DMS153 treated with DMSO at 0.1 percent for 48 hours (cell line): Measurements from ENCODE around the gene AFG1L.
"Not testable (repeated sequence)": the region's sequence is repeated elsewhere in the genome, so short reads cannot be mapped to it uniquely, and the experiment has no call there.

Experiments used
- DNase-seq: peaks from one replicate; lab custom pipeline; 2025; ENCODE audit not compliant: unreplicated experiment; lab: John Stamatoyannopoulos, UW

The AFG1L gene

GRCh38 chr6:108507316-108507715 is 212.5 kb downstream of the AFG1L start:
- no peak for DNase-seq

- DNase-seq: no peak
Measured at GRCh38 chr6:108510461-108511319, 215.8 kb downstream of the AFG1L start.

- peak; percentile 2 for DNase-seq
Measured at GRCh38 chr6:108518714-108519576, 224.1 kb downstream of the AFG1L start.

DNA sequence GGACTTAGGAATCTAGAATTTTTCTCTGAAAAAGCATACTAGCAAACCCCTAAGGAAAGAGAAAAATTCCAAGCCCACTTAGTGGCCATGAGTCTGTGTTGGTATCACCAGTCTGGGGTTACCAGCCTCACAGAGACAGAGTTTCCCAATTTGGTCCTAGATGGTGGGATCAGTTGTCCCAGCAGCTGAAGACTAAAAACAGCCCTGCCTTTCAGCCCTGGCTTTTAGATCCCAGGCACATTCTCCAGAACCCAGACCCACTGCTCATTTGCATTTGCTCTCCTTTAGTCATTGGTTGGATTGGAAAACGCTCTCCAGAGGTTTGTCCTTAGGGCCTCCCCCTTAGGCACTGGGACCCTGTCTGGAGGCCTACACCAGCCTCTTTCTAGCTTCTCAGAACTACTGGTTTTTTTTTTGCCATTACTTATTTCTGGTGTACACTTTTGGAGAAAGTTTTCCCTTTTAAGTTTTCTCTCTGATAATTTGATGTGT is 226.8 kb downstream of the AFG1L start:
- no peak for DNase-seq

- DNase-seq: no peak
Measured at GRCh38 chr6:108523697-108524096, 228.8 kb downstream of the AFG1L start.

GRCh38 chr6:108524528-108525248 is 229.8 kb downstream of the AFG1L start:
- no peak for DNase-seq

- DNase-seq: peak; percentile 22
Measured at GRCh38 chr6:108526739-108527174, 231.9 kb downstream of the AFG1L start.

GRCh38 chr6:108528878-108529277 is 234.0 kb downstream of the AFG1L start:
- no peak for DNase-seq

DNA sequence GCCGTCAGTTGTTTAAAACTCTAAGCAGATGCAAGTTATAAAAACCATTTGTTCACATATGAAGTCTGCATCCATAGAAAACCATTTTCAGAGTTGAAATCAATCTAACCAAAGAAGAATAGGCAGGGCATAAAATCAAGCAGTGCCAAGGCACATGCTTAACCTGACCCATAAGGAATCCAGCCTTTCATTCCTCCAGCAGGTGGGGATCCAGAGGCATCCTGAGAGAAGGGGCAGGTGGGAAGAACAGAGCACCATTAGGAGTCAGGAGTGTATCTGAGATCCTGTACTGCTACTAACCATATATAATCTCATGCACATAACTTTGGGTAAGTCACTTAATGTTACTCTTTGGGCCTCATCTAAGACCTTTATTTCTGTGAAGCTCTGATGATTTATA is 236.5 kb downstream of the AFG1L start:
- DNase-seq: no peak

DNA sequence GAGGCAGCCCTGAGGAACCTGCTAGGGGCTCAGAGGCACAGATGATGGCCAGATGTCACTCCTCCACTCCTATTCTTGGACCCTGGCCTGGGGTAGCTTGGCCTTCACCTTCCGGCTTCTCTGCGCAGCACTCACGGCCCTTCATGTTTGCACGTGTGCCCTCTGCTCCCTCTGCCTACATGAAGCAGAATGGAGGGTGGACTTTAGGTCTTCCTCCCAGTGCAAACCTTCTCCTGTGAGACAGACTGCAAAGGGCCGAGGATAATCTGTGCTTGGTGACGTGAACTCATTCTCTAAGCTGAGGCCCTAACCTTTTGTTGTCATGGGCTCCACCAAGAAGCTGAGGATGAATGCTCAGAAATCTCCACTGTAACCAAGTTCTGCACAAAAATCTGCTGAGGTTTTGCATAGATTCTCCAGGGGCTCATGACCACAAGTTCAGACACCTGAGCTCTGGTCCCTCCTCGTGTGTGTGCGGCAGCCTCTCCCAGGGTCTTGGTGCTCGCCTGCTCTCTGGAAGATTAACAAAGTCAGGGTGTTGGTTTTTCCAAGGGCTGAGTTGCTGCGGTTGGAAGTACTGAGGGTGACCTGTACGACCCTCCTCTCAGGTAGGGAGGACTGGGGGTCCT is 240.4 kb downstream of the AFG1L start:
- DNase-seq: no peak

- not testable (repeated sequence) for DNase-seq
Measured at GRCh38 chr6:108535920-108536535, 241.2 kb downstream of the AFG1L start.

DNA sequence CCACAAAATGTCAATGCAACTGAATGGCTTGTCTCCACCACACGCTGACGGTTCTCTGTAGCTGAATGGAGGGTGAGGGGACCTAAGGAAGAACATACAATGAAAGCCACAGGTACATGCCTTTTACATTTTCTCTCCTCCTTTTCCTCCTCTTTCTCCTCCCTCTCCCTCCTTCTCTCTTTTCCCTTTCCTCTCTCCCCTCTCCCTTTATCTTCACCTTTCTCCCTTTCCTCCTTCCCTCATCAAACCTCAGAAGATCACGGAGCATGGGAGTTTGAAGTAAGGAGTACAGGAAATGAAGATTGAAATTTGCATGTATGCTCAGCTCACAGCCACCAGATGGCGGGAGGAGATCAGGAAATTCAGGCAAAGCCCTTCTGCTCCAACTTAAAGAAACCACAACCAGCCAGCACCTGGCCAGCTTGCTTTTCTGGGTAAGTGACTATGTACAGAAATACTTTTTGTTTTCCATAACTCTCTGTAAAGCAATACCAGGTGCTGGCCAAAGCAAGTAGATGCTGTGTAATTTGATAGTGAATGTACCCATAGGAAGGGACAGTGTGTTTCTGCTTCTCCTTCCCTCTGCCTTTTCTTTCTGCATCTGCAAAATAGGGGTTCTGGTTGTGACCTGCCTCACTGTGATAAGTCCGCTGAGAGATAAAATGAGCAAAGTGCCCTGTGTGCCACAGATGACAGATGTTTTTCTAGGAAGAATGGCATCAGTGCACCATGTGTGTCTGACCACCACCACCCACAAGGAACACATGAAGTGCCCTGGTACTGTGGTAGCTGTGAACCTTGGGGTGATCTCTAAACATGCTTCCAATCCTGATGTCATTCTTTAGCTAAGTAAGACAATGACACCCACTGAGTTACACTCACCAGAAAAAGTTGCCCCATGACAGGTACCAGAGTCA is 247.2 kb downstream of the AFG1L start:
- peak; percentile 86 for DNase-seq

DNA sequence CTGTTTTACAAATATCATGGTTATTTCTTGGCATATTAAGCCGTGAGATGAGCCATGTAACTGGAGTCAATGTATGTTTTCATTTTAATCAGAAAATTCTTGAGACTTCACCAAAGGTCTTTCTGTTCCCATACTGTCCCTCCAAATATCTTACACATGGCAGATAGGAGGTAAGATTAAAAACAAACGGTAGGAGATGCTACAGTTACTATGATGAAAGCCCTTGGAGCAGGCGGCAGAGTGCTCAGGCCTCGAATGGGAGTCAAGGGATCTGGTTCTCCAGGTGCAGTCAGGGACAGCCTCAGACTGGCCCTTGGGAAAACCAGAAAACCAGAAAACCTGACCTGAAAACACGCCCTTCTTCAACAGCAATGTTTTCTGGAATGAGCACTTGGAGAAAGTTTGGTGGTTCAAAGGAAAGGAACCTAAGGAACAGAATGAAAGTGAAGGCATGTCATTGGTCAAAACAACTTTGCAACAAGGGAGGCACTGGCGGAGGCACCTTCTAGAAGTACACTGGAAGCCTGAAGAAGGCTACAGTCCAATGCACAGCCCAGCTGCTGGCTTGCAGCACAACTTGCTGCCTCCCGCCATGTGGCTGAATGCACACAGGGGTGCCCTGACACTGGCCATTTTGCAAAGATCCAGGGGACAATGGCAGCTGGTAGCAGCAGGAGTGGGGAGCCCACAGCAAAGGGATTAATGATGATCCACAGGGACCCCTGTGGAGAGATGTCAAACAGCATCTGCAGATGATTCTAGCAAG is 248.5 kb downstream of the AFG1L start:
- DNase-seq: no peak

- no peak for DNase-seq
Measured at GRCh38 chr6:108544606-108545005, 249.8 kb downstream of the AFG1L start.

GRCh38 chr6:108546079-108547049 is 251.5 kb downstream of the AFG1L start:
- no peak for DNase-seq

DNA sequence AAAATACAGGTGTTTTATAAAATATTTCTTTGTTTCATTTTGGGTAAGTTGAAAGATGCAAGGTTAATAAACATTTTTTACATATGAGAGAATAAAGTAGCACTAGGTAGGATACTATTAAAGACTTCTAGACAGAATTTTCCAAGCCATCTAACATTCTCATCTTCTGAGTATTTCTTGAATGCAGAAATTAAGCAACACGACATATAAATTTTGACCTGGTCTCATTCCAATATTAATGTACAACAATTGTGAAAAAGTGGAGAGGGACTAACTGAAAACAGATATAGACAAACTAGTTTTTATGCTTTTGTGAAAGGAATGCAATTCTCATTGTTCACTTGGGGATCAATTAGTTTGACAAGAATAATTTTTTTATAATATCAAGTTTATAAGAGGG is 254.4 kb downstream of the AFG1L start:
- DNase-seq: no peak

DNA sequence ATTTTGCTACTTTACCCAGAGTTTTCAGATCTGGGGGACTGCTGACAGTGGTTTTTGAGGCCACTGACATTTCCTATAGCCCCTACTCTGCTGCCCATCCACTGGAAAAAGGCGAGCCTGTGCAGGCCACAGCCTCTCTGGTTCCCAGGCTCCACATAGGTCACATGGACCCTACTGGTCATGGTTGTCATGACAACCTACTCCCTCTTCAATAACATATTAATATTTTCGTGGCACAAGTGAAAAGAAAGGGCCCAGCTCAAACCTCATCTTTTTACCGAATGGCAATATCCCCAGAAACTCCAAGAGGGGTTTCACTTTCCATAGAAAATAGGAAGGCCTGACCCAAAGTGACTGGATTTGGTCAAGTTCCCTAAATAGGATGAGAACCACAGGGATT is 254.9 kb downstream of the AFG1L start:
- no peak for DNase-seq
